Hippocampal formation (tissue), 2 donors: Measurements from ENCODE around the gene PROSER3.
"Not testable (repeated sequence)": the region's sequence is repeated elsewhere in the genome, so short reads cannot be mapped to it uniquely, and the experiment has no call there.

Source experiments
- DNase-seq, 2 donors: peaks; one replicate each; lab custom pipeline; 2025; lab: John Stamatoyannopoulos, UW

The PROSER3 gene

GRCh38 chr19:35722461-35722860 is 35.5 kb upstream of the PROSER3 start:
- no peak for DNase-seq

- no peak for DNase-seq
Measured at GRCh38 chr19:35722897-35723296, 35.1 kb upstream of the PROSER3 start.

- no peak for DNase-seq
Measured at GRCh38 chr19:35723671-35724070, 34.3 kb upstream of the PROSER3 start.

DNA sequence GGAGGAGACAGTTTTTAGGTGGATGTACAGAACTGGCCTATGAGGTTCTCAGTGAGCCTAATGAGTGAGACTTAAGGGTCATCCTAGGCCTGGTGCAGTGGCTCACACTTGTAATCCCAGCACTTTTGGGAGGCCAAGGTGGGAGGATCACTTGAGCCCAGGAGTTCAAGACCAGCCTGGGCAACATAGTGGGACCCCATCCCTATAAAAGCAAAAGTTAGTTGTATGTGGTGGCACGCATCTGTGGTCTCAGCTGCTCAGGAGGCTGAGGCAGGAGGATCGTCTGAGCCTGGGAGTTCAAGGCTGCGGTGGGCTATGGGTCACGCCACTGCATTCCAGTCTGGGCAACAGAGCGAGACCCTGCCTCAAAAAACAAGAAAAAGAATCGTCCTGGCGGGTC is 33.8 kb upstream of the PROSER3 start:
- not testable (repeated sequence) for DNase-seq

DNA sequence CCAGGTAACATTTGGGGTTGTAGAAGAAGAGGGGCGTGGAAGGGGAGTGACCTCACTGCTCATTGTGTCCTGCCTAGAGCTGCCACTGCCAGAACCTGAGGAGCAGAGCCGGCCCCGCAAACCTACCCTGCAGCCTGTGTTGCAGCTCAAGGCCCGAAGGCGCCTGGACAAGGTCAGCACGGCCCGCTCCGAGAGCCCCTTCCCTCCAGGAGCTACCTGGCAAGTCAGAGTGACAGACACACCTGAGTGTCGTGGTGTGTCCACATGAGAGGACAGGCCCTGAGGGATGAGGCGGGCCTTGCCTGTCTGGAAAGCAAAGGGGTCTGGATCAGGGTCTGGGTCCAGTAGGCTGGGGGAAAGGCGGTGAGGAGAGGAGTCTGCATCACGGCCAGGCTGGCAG is 33.4 kb upstream of the PROSER3 start:
- no peak for DNase-seq

GRCh38 chr19:35725216-35725861 is 32.6 kb upstream of the PROSER3 start:
- no peak for DNase-seq

DNA sequence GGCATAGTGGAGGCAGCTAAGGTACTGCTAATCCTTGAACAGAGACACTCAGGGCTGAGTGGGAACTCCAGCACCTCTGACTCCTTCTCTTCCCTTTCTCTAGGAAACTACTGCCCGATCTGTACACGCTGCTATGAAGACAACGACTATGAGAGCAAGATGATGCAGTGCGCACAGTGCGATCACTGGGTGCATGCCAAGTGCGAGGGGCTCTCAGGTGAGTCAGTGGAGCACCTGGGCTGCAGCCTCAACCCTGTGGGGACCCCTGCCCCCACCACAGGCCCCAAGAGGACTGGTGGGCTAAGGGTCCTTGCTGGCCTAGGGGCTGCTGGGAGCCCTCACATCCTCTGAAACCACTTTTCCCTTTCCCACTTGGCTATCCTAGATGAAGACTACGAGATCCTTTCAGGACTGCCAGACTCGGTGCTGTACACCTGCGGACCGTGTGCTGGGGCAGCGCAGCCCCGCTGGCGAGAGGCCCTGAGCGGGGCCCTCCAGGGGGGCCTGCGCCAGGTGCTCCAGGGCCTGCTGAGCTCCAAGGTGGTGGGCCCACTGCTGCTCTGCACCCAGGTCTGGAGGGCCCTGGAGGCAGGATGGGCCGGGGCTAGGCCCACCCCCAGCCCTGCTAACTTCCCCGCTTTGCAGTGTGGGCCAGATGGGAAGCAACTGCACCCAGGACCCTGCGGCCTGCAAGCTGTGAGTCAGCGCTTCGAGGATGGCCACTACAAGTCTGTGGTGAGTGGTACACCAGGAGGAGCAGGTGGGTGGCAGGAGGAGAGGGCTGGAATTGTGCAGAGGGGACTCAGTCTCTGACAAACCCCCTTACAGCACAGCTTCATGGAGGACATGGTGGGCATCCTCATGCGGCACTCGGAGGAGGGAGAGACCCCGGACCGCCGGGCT is 30.7 kb upstream of the PROSER3 start:
- DNase-seq, result no peak

DNA sequence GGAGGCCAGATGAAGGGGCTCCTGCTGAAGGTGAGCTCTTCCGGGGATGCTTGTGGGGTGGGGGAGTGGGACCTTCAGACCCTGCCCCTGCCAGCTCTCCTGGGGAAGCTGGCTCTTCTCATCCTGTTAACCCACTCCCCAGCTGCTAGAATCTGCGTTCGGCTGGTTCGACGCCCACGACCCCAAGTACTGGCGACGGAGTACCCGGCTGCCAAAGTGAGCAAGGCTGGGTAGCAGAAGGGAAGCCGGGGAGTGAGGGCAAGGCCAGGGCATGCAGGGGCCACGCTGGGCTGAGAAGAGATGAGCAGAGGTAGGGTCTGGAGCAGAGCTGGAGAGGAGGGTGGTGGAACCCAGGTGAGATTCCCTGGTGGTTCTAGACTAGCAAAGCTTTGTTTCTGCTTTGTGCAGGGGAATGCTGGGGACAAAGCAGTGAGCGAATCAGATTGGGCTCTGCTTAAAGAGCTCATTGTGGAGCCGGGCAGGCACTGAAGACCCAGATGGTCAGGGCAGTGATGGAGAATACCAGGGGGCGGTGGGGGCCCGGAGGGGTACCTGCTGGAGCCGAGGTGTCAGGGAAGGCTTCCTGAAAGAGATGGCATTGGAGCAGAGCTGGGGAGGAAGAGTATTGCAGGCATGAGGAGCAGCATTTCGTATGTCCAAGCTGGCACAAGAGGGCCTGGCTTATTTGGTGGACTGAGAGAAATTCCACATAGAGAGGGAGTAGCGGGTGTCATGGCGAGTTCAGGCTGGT is 29.8 kb upstream of the PROSER3 start:
- no peak for DNase-seq

- no peak for DNase-seq
Measured at GRCh38 chr19:35729021-35729420, 29.0 kb upstream of the PROSER3 start.

DNA sequence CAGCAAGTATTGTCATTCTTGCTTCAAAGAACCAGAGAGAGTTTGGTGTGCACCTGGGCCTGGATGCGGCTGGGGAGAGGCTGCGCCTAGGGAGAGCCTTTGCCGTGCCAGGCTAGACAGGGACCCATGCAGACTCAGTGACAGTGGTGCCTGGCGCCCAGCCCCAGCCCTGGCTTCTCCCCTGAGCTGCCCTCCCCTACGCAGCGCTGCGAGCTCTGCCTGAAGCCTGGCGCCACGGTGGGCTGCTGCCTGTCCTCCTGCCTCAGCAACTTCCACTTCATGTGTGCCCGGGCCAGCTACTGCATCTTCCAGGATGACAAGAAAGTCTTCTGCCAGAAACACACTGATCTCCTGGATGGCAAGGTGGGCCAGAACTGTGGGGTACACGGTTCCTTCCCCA is 28.2 kb upstream of the PROSER3 start:
- no peak for DNase-seq

- no peak for DNase-seq
Measured at GRCh38 chr19:35730326-35730725, 27.6 kb upstream of the PROSER3 start.

DNA sequence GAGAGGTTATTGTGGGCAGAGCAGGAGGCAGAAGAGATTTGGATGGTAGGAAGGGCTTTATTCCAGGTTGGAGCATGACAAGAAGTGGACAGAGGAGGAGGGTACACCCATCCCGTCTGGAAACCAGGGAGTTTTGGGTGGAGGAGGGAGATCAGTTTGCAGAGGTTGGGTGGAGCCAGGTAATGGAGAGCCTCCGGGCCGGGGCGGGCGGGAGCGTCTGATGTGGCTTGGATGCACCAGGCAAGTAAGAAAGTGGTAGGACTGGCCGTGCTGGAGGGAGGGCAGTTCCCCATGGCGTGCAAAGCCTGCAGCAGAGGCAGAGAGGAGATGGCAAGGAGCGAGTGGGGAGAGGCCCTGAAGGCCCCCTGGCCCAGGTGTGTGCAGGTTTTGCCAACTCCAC is 26.6 kb upstream of the PROSER3 start:
- no peak for DNase-seq

GRCh38 chr19:35731779-35732405 is 26.1 kb upstream of the PROSER3 start:
- DNase-seq, result no peak

DNA sequence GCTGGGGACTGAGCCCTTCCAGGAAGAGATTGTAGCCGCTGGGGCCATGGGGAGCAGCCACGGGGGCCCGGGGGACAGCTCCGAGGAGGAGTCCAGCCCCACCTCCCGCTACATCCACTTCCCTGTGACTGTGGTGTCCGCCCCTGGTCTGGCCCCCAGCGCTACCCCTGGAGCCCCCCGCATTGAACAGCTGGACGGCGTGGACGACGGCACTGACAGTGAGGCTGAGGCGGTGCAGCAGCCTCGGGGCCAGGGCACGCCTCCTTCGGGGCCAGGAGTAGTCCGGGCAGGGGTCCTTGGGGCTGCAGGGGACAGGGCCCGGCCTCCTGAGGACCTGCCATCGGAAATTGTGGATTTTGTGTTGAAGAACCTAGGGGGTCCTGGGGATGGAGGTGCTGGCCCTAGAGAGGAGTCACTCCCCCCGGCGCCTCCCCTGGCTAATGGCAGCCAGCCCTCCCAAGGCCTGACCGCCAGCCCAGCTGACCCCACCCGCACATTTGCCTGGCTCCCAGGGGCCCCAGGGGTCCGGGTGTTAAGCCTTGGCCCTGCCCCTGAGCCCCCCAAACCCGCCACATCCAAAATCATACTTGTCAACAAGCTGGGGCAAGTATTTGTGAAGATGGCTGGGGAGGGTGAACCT is 25.3 kb upstream of the PROSER3 start:
- no peak for DNase-seq

- no peak for DNase-seq
Measured at GRCh38 chr19:35733180-35734125, 24.5 kb upstream of the PROSER3 start.

DNA sequence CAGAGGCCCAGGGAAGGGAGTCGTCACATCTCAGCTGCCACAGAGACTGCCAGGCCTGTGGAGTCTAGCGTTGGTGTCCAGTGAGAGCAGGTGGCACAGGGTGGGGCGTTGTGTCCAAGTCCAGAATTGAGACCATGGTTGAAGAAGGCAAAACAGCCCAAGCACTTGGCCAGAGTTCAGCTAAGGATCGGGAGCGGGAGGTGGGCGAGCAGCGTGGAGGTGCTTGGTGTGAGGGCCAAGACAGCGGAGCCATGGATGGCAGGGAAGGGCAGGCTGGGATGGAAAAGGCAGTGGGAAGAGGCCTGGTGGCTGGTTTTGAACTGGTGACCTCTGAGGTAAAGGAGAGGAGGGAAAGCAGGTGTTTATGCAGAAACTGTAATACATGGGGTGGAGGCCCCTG is 23.7 kb upstream of the PROSER3 start:
- DNase-seq, result no peak

DNA sequence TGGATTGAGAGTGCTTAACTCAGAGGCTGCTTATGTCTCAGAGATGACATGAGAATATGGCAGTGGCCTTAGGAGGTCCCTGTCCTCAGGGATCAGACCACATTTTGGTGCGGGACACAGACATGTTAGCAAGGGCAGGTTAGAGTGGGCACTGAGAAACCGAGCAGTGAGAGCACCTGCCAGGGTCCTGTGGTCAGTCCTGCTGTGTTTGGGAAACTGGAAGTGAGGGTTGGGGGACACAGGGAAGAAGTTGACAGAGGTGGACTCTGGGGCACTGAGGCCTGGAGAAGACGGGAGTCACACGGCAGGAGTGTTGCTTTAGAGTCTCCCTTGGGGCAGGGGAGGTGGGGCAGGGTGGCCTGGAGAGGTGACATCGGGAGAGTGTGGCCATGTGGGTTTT is 23.1 kb upstream of the PROSER3 start:
- DNase-seq, result no peak

GRCh38 chr19:35736913-35737886 is 20.8 kb upstream of the PROSER3 start:
- no peak for DNase-seq
